ENCODE results near the gene CACNA2D2.

CACNA2D2 gene

GRCh38 chr3:50325497-50326181 lies 177.8 kb downstream of the CACNA2D2 start:
- no peaks in the 10 kb centered on the region for H3K9me2 ChIP-seq (replicated peaks; ENCODE audit: insufficient read depth, low read length)
- H3K4me2 ChIP-seq (ENCODE audit: low read depth, low read length): no peak overlapping the region
- no peak overlapping the region for H2AFZ ChIP-seq (ENCODE audit: low read length)
- H4K20me1 ChIP-seq (ENCODE audit: insufficient read depth, low read length): no peaks in the 10 kb centered on the region
- H3K9me3 ChIP-seq (replicated peaks; ENCODE audit: insufficient read depth, low read length): no peaks in the 10 kb centered on the region
- peaks cover 28% of the 10 kb centered on the region for H3K79me2 ChIP-seq (ENCODE audit: low read length)
- H3K4me3 ChIP-seq (ENCODE audit: low read length): no peak overlapping the region
- no peaks in the 10 kb centered on the region for H3K27me3 ChIP-seq (replicated peaks; ENCODE audit: insufficient read depth, low read length)
- H3K27ac ChIP-seq (ENCODE audit: low read length): no peak overlapping the region
- DNase-seq: no peak
- TF ChIP-seq CTCF (IDR thresholded peaks at IDR 0.05; ENCODE audit: low read length) (no peak), EZH2phosphoT487 (IDR thresholded peaks at IDR 0.05; ENCODE audit: low read length) (no peak), EZH2 (optimal IDR thresholded peaks at IDR 0.05; ENCODE audit: low read depth, low read length) (no peak)
- H3K9ac ChIP-seq (ENCODE audit: low read length): no peak overlapping the region
- peaks cover 12% of the 10 kb centered on the region; the same call in 1 of the 2 replicates for H3F3A ChIP-seq (ENCODE audit: insufficient read depth, low read length)
- H3K4me1 ChIP-seq (ENCODE audit: low read length): 0 out of 2 replicates have a peak, but pooled peaks cover 5% of the 10 kb centered on the region
- H3K36me3 ChIP-seq (replicated peaks; ENCODE audit: insufficient read depth, low read length): peaks cover 4% of the 10 kb centered on the region

- no peaks in the 10 kb centered on the region for H4K20me1 ChIP-seq (ENCODE audit: insufficient read depth, low read length)
- H3K9ac ChIP-seq (ENCODE audit: low read length): no peak overlapping the region
- no peak for DNase-seq
- no peak overlapping the region for H3K4me2 ChIP-seq (ENCODE audit: low read depth, low read length)
- H3K9me3 ChIP-seq (replicated peaks; ENCODE audit: insufficient read depth, low read length): no peaks in the 10 kb centered on the region
- H3K4me3 ChIP-seq (ENCODE audit: low read length): no peak overlapping the region
- H2AFZ ChIP-seq (ENCODE audit: low read length): no peak overlapping the region
- H3K27ac ChIP-seq (ENCODE audit: low read length): no peak overlapping the region
- H3F3A ChIP-seq (ENCODE audit: insufficient read depth, low read length): peaks cover 12% of the 10 kb centered on the region; the same call in 1 of the 2 replicates
- no peaks in the 10 kb centered on the region for H3K27me3 ChIP-seq (replicated peaks; ENCODE audit: insufficient read depth, low read length)
- TF ChIP-seq EZH2phosphoT487 (IDR thresholded peaks at IDR 0.05; ENCODE audit: low read length) (no peak), CTCF (IDR thresholded peaks at IDR 0.05; ENCODE audit: low read length) (no peak), EZH2 (optimal IDR thresholded peaks at IDR 0.05; ENCODE audit: low read depth, low read length) (no peak)
- H3K36me3 ChIP-seq (replicated peaks; ENCODE audit: insufficient read depth, low read length): no peaks in the 10 kb centered on the region
- H3K9me2 ChIP-seq (replicated peaks; ENCODE audit: insufficient read depth, low read length): no peaks in the 10 kb centered on the region
- H3K4me1 ChIP-seq (ENCODE audit: low read length): 0 out of 2 replicates have a peak, but pooled peaks cover 7% of the 10 kb centered on the region
- H3K79me2 ChIP-seq (ENCODE audit: low read length): peaks cover 30% of the 10 kb centered on the region
Observed at GRCh38 chr3:50325113-50325480, 178.3 kb downstream of the CACNA2D2 start.

- Histone ChIP-seq H4K20me1 (ENCODE audit: insufficient read depth, low read length) (no peaks in the 10 kb centered on the region), H3K9me2 (replicated peaks; ENCODE audit: insufficient read depth, low read length) (no peaks in the 10 kb centered on the region), H3K36me3 (replicated peaks; ENCODE audit: insufficient read depth, low read length) (no peaks in the 10 kb centered on the region), H3K27ac (ENCODE audit: low read length) (no peak overlapping the region), H3K4me3 (ENCODE audit: low read length) (no peak overlapping the region), H3K79me2 (ENCODE audit: low read length) (peaks cover 36% of the 10 kb centered on the region), H3K27me3 (replicated peaks; ENCODE audit: insufficient read depth, low read length) (no peaks in the 10 kb centered on the region), H3K4me1 (ENCODE audit: low read length) (0 out of 2 replicates have a peak, but pooled peaks cover 7% of the 10 kb centered on the region), H3F3A (ENCODE audit: insufficient read depth, low read length) (peaks cover 9% of the 10 kb centered on the region; the same call in 1 of the 2 replicates), H3K4me2 (ENCODE audit: low read depth, low read length) (no peak overlapping the region), H3K9ac (ENCODE audit: low read length) (no peak overlapping the region), H3K9me3 (replicated peaks; ENCODE audit: insufficient read depth, low read length) (no peaks in the 10 kb centered on the region), H2AFZ (ENCODE audit: low read length) (no peak overlapping the region)
- DNase-seq: peak; percentile 47
- TF ChIP-seq EZH2 (optimal IDR thresholded peaks at IDR 0.05; ENCODE audit: low read depth, low read length) (no peak), CTCF (IDR thresholded peaks at IDR 0.05; ENCODE audit: low read length) (peak; percentile 82)
Observed at GRCh38 chr3:50324351-50325112, 178.9 kb downstream of the CACNA2D2 start.
